ENCODE measurements around the gene HOXB1.

- TF ChIP-seq CTCF (IDR thresholded peaks at IDR 0.05): no peak
- TF ChIP-seq POLR2A (IDR thresholded peaks at IDR 0.05): no peak
Observed at GRCh38 chr17:48542698-48543106, 11.9 kb upstream of the HOXB1 start.
